HFFc6 (cell line): ENCODE results near the gene TEX22. TPM values are rescaled to one million over a fixed set of nuclear protein-coding genes. Genes with fewer than 3 reads are reported as not detected.

Experiments used
- DNase-seq: peaks from one replicate; pipeline ENCODE4 v3.0.0-alpha.2; 2018
- H3K27ac Mint-ChIP-seq: 2 replicates; pipeline ENCODE4 v1.8.0; 2020; ENCODE audit warnings: mild to moderate bottlenecking, mixed read lengths
- H3K27me3 Mint-ChIP-seq: 2 replicates; pipeline ENCODE4 v1.8.0; 2021; ENCODE audit warnings: mild to moderate bottlenecking, moderate library complexity, mixed read lengths; ENCODE audit not compliant: insufficient read depth
- H3K36me3 Mint-ChIP-seq: 2 replicates; pipeline ENCODE4 v1.8.0; 2021; ENCODE audit warnings: low read depth, mixed read lengths
- H3K4me1 Mint-ChIP-seq: 2 replicates; pipeline ENCODE4 v1.8.0; 2020; ENCODE audit warnings: low read depth, mixed read lengths
- H3K4me3 Mint-ChIP-seq: 2 replicates; pipeline ENCODE4 v1.8.0; 2020; ENCODE audit warnings: mild to moderate bottlenecking, moderate library complexity, mixed read lengths
- H3K9me3 Mint-ChIP-seq: 2 replicates; pipeline ENCODE4 v1.8.0; 2020; ENCODE audit warnings: mild to moderate bottlenecking, mixed read lengths
- total RNA-seq, 6 experiments: library from RNA; stranded (reverse); fragmentation: NEBNext Ultra II Directional; extraction: Animal tissue kit (Norgen Biotek cat#: 25700); gene quantifications; 2 replicates in 1 of 6; 3 replicates in 5 of 6; pipeline ENCODE4 v1.2.3, GENCODE V29; 2021
- TF ChIP-seq, protein P1 (sequence below): fragments of 200-600 bp; sonication (generic); IDR thresholded peaks from 2 replicates; pipeline ENCODE4 v1.5.0; 2021; ENCODE audit warnings: antibody characterized with exemption, mild to moderate bottlenecking

TEX22 gene
- total RNA-seq, 6 experiments from 2014 or later = 0.34 to 2.1 (median 0.76) TPM

DNA sequence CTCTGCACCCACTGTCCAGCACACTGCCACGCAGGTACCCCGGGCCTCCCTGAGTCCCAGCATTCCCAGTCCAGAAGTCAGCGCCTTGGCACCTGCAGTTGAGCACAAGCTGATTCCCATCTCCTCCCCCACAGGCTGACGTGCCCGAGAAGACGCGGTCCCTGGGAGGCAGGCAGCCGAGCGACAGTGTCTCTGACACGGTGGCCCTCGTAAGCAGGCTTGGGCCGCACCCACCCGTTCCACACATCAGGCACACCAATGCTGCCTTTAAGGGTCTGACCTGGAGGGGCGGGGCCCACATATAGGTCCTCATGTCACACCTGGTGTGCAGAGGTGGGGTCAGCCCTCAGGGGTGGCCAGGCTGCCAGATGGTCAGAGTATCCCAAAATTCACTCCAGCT, 18.4 kb upstream of the TEX22 start:
- H3K4me3 Mint-ChIP-seq = no peak overlapping the region
- H3K9me3 Mint-ChIP-seq = no peaks in the 10 kb centered on the region
- peaks cover 5% of the 10 kb centered on the region; the same call in 1 of the 2 replicates for H3K36me3 Mint-ChIP-seq
- peaks cover 6% of the 10 kb centered on the region for H3K4me1 Mint-ChIP-seq
- peaks cover 1% of the 10 kb centered on the region; the same call in 1 of the 2 replicates for H3K27me3 Mint-ChIP-seq
- DNase-seq = no peak
- TF ChIP-seq, protein P1, sequence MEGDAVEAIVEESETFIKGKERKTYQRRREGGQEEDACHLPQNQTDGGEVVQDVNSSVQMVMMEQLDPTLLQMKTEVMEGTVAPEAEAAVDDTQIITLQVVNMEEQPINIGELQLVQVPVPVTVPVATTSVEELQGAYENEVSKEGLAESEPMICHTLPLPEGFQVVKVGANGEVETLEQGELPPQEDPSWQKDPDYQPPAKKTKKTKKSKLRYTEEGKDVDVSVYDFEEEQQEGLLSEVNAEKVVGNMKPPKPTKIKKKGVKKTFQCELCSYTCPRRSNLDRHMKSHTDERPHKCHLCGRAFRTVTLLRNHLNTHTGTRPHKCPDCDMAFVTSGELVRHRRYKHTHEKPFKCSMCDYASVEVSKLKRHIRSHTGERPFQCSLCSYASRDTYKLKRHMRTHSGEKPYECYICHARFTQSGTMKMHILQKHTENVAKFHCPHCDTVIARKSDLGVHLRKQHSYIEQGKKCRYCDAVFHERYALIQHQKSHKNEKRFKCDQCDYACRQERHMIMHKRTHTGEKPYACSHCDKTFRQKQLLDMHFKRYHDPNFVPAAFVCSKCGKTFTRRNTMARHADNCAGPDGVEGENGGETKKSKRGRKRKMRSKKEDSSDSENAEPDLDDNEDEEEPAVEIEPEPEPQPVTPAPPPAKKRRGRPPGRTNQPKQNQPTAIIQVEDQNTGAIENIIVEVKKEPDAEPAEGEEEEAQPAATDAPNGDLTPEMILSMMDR = no peak
- H3K27ac Mint-ChIP-seq = no peak overlapping the region

DNA sequence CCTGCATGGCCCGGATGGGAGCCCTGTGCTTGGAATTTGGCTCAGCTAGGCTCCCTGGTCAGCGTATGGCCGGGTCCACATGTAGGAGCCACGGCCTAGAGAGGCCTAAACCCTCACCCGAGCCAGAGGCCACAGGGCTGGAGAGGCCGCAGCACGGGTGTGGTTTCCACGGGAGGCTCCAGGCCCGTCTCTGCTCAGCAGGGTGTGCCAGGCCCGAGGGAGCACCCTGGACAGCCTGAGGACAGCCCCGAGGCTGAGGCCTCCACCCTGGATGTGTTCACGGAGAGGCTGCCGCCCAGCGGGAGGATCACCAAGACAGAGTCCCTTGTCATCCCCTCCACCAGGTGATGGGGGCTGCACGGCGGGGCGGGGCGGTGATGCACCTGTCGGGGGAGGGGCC, 17.6 kb upstream of the TEX22 start:
- DNase-seq = no peak
- peaks cover 2% of the 10 kb centered on the region for H3K4me1 Mint-ChIP-seq
- H3K4me3 Mint-ChIP-seq = no peak overlapping the region
- H3K9me3 Mint-ChIP-seq = no peaks in the 10 kb centered on the region
- TF ChIP-seq, protein P1 = no peak
- H3K36me3 Mint-ChIP-seq = peaks cover 5% of the 10 kb centered on the region; the same call in 1 of the 2 replicates
- H3K27ac Mint-ChIP-seq = no peak overlapping the region
- H3K27me3 Mint-ChIP-seq = peaks cover 1% of the 10 kb centered on the region; the same call in 1 of the 2 replicates

DNA sequence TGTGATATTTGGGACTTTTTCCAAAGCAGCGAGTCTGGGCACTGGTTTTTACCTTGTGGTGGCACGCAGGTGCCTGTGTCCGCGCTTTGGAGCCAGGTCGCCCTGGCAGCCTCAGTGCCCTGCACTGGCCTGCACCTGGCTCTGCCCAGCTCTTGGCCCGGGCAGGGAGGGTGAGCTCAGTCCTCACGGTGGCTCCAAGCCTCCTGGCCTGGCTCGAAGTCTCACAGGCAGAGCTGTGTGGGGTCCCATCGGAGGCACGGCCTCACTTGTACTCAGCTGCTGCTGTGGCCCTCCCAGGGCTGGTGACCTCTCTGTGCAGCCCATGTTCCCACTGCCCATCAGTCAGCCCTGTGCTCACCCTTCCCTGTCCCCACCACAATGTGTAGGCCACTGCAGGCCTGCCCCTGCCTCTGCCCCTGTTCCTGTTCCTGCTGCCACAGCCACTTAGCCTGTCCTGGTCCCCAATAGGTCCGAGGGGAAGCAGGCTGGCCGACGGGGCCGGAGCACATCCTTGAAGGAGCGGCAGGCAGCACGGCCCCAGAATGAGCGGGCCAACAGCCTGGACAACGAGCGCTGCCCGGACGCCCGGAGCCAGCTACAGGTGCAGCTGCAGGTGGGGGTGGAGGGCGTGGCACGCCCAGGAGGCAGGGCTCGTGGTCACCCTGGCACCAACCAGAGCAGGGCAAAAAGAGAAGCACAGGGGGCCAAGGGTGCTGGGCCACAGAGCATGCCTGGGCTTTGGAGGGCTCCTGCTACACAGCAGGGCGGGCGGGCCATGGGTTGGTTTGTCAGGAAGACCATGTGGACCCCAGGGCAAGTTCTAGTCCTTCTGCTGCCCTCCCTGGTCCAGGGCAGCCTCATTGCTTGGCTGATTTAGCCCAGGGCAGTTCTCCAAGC, 16.6 kb upstream of the TEX22 start:
- TF ChIP-seq, protein P1 = no peak
- Mint-ChIP-seq H3K36me3 (peaks cover 5% of the 10 kb centered on the region; the same call in 1 of the 2 replicates), H3K9me3 (no peaks in the 10 kb centered on the region), H3K27ac (no peak overlapping the region), H3K4me1 (no peaks in the 10 kb centered on the region), H3K27me3 (peaks cover 1% of the 10 kb centered on the region; the same call in 1 of the 2 replicates), H3K4me3 (no peak overlapping the region)
- DNase-seq = no peak

DNA sequence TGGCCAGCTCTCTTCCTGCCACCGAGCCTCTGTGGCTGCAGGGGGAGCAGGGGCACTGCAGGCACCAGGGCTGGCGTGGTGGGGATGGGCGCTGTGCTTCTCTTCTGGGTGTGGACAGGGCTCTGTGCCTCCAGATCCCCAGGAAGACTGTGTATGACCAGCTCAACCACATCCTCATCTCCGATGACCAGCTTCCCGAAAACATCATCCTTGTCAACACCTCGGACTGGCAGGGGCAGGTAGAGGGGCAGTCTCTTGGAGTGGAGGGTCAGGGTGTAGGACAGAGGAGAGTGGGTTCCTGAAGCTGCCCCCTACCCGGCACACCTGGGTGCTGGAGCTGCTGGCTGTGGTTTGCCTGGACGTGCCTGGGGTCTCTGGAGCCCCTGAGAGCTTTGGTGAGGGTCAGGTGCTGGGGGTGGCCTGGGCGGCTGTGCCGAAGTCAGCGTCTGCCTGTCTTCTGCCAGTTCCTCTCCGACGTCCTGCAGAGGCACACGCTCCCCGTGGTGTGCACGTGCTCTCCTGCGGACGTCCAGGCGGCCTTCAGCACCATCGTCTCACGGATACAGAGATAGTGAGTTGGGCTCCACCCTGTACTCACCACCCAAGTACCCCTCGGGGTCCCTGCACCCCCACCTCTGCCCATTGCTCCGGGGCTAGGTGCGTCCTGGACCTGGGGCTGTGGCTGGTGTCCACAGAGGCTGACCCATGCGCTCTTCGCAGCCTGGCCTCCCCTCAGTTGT, 15.8 kb upstream of the TEX22 start:
- Mint-ChIP-seq H3K36me3 (peaks cover 5% of the 10 kb centered on the region; the same call in 1 of the 2 replicates), H3K4me1 (no peaks in the 10 kb centered on the region), H3K27me3 (peaks cover 1% of the 10 kb centered on the region; the same call in 1 of the 2 replicates), H3K4me3 (no peak overlapping the region), H3K27ac (no peak overlapping the region), H3K9me3 (no peaks in the 10 kb centered on the region)
- no peak for DNase-seq
- TF ChIP-seq, protein P1 = no peak

DNA sequence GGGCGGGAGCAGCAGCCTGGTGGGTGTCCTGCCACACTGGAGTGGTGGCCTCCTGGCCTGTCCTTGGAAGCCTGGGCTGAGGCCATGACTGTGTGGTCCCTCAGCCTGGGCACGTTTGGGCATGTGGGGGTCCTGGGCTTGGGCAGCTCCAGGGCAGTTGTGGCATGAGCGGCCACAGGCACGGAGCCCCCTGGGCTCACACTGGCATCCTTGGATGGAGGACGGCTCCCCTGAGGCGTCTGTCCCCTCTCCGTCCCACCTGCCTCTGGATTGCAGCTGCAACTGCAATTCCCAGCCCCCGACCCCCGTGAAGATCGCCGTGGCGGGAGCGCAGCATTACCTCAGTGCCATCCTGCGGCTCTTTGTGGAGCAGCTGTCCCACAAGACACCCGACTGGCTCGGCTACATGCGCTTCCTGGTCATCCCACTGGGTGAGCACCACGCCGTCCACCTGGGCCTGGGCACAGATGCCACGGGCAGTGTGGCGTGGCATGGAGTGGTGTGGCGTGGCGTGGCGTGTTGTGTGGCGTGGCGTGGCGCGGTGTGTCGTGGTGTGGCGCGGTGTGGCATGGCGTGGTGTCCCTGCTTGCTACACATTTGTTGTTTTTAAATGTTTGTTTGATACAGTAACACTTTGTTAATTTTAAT, 15.1 kb upstream of the TEX22 start:
- H3K27me3 Mint-ChIP-seq = no peaks in the 10 kb centered on the region
- H3K36me3 Mint-ChIP-seq = peaks cover 5% of the 10 kb centered on the region; the same call in 1 of the 2 replicates
- DNase-seq = no peak
- H3K4me1 Mint-ChIP-seq = no peaks in the 10 kb centered on the region
- H3K27ac Mint-ChIP-seq = no peak overlapping the region
- no peaks in the 10 kb centered on the region for H3K9me3 Mint-ChIP-seq
- H3K4me3 Mint-ChIP-seq = no peak overlapping the region
- TF ChIP-seq, protein P1 = no peak
